AG09319 (cell line): ENCODE data around the gene SMC1A.
"Not testable (repeated sequence)": the region's sequence is repeated elsewhere in the genome, so short reads cannot be mapped to it uniquely, and the experiment has no call there.

Source experiments
- DNase-seq: peaks from one replicate; pipeline ENCODE4 v3.0.0-alpha.2; 2010; ENCODE audit warnings: low read depth; ENCODE audit errors: extremely low read depth
- CTCF ChIP-seq: IDR thresholded peaks from 2 replicates; pipeline ENCODE4 v1.5.1; 2011; ENCODE audit warnings: low read depth, mild to moderate bottlenecking, inconsistent platforms, low read length, moderate library complexity

SMC1A gene

GRCh38 chrX:53379747-53380146 lies 42.7 kb downstream of the SMC1A start:
- DNase-seq = no peak

GRCh38 chrX:53379008-53379710 lies 43.3 kb downstream of the SMC1A start:
- TF ChIP-seq CTCF = no peak
- no peak for DNase-seq

More at GRCh38 chrX:53379747-53380146, 42.7 kb downstream of the SMC1A start:
- no peak for TF ChIP-seq CTCF

- TF ChIP-seq CTCF = no peak
- DNase-seq = no peak
Measured at GRCh38 chrX:53377464-53377863, 45.0 kb downstream of the SMC1A start.

GRCh38 chrX:53376888-53377287 lies 45.6 kb downstream of the SMC1A start:
- no peak for DNase-seq
- no peak for TF ChIP-seq CTCF

GRCh38 chrX:53374923-53375322 lies 47.5 kb downstream of the SMC1A start:
- TF ChIP-seq CTCF = no peak

GRCh38 chrX:53374222-53374820 lies 48.1 kb downstream of the SMC1A start:
- DNase-seq = no peak
- no peak for TF ChIP-seq CTCF

More at GRCh38 chrX:53374923-53375322, 47.5 kb downstream of the SMC1A start:
- DNase-seq = no peak

- no peak for TF ChIP-seq CTCF
- DNase-seq = no peak
Measured at GRCh38 chrX:53373307-53373706, 49.1 kb downstream of the SMC1A start.

GRCh38 chrX:53366454-53366853 lies 56.0 kb downstream of the SMC1A start:
- DNase-seq = not testable (repeated sequence)
